B cell (primary cell): Measurements from ENCODE around the gene HDHD5. TPM values are rescaled to one million over a fixed set of nuclear protein-coding genes. Genes with fewer than 3 reads are reported as not detected.

Source experiments
- ATAC-seq: fragments of 200-7000 bp; cut with Tn5 transposase; one replicate; pipeline ENCODE4 v1.10.0; 2021; ENCODE audit warnings: low read depth, mild to moderate bottlenecking, moderate number of reproducible peaks, moderate library complexity
- CTCF ChIA-PET: fragments of 350-600 bp; sonication (Branson Sonifier 250); formaldehyde crosslinking; loops from one replicate; lab custom pipeline; 2021; ENCODE audit warnings: antibody characterized with exemption, inconsistent platforms; lab: Charles Lee
- POLR2A ChIA-PET: fragments of 350-600 bp; sonication (Branson Sonifier 250); formaldehyde crosslinking; loops from one replicate; lab custom pipeline; 2021; ENCODE audit warnings: antibody characterized with exemption; lab: Charles Lee
- DNase-seq: peaks from one replicate; pipeline ENCODE4 v3.0.0; 2013
- H2AFZ ChIP-seq: 2 replicates; pipeline ENCODE4 v1.6.1; 2012; ENCODE audit warnings: mild to moderate bottlenecking, low read depth, low read length; ENCODE audit not compliant: insufficient read depth, poor library complexity, severe bottlenecking
- H3K27ac ChIP-seq, 2 donors: 1 replicate in 1 of 2; 2 replicates in 1 of 2; pipeline ENCODE4 v1.5.1; 2012 to 2013; ENCODE audit warnings: low read length in 2 of 2, mild to moderate bottlenecking in 2 of 2, moderate library complexity in 1 of 2
- H3K27me3 ChIP-seq, 4 experiments: fragments of 200-600 bp in 1 of 4; sonication (generic) in 1 of 4; replicated peaks in 1 of 4; 1 replicate in 2 of 4; 2 replicates in 2 of 4; pipeline versions ENCODE4 v1.6.1 to v1.7.0; 2013 to 2016; ENCODE audit warnings: low read length in 3 of 4, mild to moderate bottlenecking in 2 of 4, mixed read lengths in 1 of 4, moderate library complexity in 1 of 4; ENCODE audit not compliant: insufficient read depth in 4 of 4, control insufficient read depth in 3 of 4; ENCODE audit errors: control extremely low read depth in 1 of 4
- H3K36me3 ChIP-seq, 2 experiments: replicated peaks in 1 of 2; 1 replicate in 1 of 2; 2 replicates in 1 of 2; pipeline versions ENCODE4 v1.6.1 to v1.7.1; 2013; ENCODE audit warnings: low read length in 1 of 2; ENCODE audit not compliant: insufficient read depth in 2 of 2, control insufficient read depth in 1 of 2; ENCODE audit errors: control extremely low read depth in 1 of 2, extremely low read depth in 1 of 2
- H3K4me1 ChIP-seq, 2 donors: fragments of 200-600 bp in 1 of 2; sonication (generic) in 1 of 2; 1 replicate in 1 of 2; 2 replicates in 1 of 2; pipeline versions ENCODE4 v1.5.1 to v1.6.1; 2013 to 2017; ENCODE audit warnings: low read length in 2 of 2; ENCODE audit not compliant: control insufficient read depth in 2 of 2, insufficient read depth in 2 of 2
- H3K4me2 ChIP-seq: replicated peaks from 2 replicates; pipeline ENCODE3; 2012; ENCODE audit warnings: mild to moderate bottlenecking, low read depth, low read length; ENCODE audit not compliant: poor library complexity, severe bottlenecking
- H3K4me3 ChIP-seq, 5 experiments: fragments of 200-600 bp in 1 of 5; sonication (generic) in 1 of 5; 1 replicate in 3 of 5; 2 replicates in 2 of 5; pipeline versions ENCODE4 v1.5.1 to v1.7.0; 2011 to 2016; ENCODE audit warnings: low read length in 4 of 5, mild to moderate bottlenecking in 4 of 5, low read depth in 2 of 5, control low read depth in 1 of 5, moderate library complexity in 1 of 5; ENCODE audit not compliant: insufficient read depth in 1 of 5; ENCODE audit errors: control extremely low read depth in 1 of 5, extremely low read depth in 1 of 5
- H3K79me2 ChIP-seq: fragments of 200-600 bp; sonication (generic); one replicate; pipeline ENCODE4 v1.6.0; 2016; ENCODE audit warnings: low read length; ENCODE audit not compliant: control insufficient read depth, insufficient read depth
- H3K9ac ChIP-seq: fragments of 200-600 bp; sonication (generic); 2 replicates; pipeline ENCODE4 v1.6.1; 2017; ENCODE audit warnings: mild to moderate bottlenecking, low read length, moderate library complexity
- H3K9me3 ChIP-seq, 3 donors: one replicate each; pipeline versions ENCODE4 v1.6.1 to v1.7.1; 2013; ENCODE audit warnings: low read length in 2 of 3; ENCODE audit not compliant: control insufficient read depth in 2 of 3, insufficient read depth in 1 of 3; ENCODE audit errors: control extremely low read depth in 1 of 3
- H4K20me1 ChIP-seq: 2 replicates; pipeline ENCODE4 v1.6.0; 2012; ENCODE audit warnings: mild to moderate bottlenecking, low read length; ENCODE audit not compliant: insufficient read depth, control insufficient read depth, poor library complexity, severe bottlenecking
- H3K27ac Mint-ChIP-seq: one replicate; pipeline ENCODE4 v1.8.0; 2021; ENCODE audit warnings: mixed read lengths
- H3K27me3 Mint-ChIP-seq: one replicate; pipeline ENCODE4 v1.8.0; 2021; ENCODE audit warnings: mixed read lengths
- H3K4me1 Mint-ChIP-seq: one replicate; pipeline ENCODE4 v1.8.0; 2021; ENCODE audit warnings: mixed read lengths
- H3K4me3 Mint-ChIP-seq: one replicate; pipeline ENCODE4 v1.8.0; 2021; ENCODE audit warnings: mixed read lengths
- H3K9me3 Mint-ChIP-seq: one replicate; pipeline ENCODE4 v1.8.0; 2022; ENCODE audit warnings: mixed read lengths; ENCODE audit not compliant: insufficient read depth
- EZH2 ChIP-seq: IDR thresholded peaks from 2 replicates; pipeline ENCODE4 v1.6.1; 2012; ENCODE audit warnings: borderline replicate concordance, low read depth, mild to moderate bottlenecking, moderate library complexity, low read length; ENCODE audit not compliant: insufficient read depth, poor library complexity, severe bottlenecking
- WGBS: methylation state at CpG from one replicate; pipeline ENCODE4 v1.1.5; 2013; ENCODE audit warnings: missing lambda C conversion rate; ENCODE audit not compliant: insufficient coverage; 5-methylcytosine and 5-hydroxymethylcytosine counted together
- intact Hi-C: fragments of 100-400 bp; cut with micrococcal nuclease; formaldehyde crosslinking; loops from one replicate; pipeline ENCODE4 v1.10.0; 2022
- polyA plus RNA-seq: library from polyadenylated mRNA; depleted of rRNA; stranded (reverse); fragments of >200 nt; gene quantifications from 2 replicates; pipeline ENCODE4 v1.2.3, GENCODE V29; 2012
- total RNA-seq, 2 donors: library from RNA; stranded (reverse); fragments of 120-200 nt in 1 of 2; gene quantifications; 1 replicate in 1 of 2; 2 replicates in 1 of 2; pipeline versions ENCODE4 v1.2.3 to v1.2.4, GENCODE V29; 2013 to 2022
- TF ChIP-seq, protein P1 (sequence below): fragments of 200-600 bp; IDR thresholded peaks from one replicate; pipeline ENCODE4 v1.8.0; 2022; ENCODE audit warnings: antibody characterized with exemption, mild to moderate bottlenecking

Gene HDHD5
- total and polyA plus RNA-seq, 2 donors (not counting 1 experiment from before 2014, with no cell fraction given), result 17.7 to 37.7 TPM

DNA sequence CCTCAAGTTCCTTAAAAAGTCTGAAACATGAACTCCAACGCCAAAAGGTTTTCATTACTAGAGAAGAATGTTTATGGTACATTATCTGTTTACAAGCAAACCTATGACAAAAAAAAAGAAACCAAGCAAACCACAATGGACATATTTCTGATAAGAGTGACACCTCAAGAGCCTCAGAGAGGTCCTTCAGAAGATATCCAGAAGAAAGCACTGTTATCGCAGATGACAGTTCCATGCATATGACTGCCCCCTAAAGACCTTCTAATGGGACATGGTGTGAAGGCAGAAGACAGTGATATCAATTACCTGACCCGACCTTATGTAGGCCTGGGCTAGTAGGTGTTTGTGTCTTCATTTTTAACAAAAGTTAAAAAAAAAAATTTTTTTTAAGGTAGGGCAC lies 3.1 kb downstream of the HDHD5 start:
- no peak overlapping the region for H3K4me3 ChIP-seq
- no peak overlapping the region for H3K27ac ChIP-seq
- ChIA-PET POLR2A (no interaction called here), CTCF (interaction anchor here (3.4 kb wide), 1 partner anchor 16 kb away, joined by 9 read pairs; no protein-coding TSS in a partner anchor)
- DNase-seq (no peak), ATAC-seq (no peak)
- no peak overlapping the region for H3K27ac Mint-ChIP-seq
- peaks cover 0 to 2% of the 10 kb centered on the region in 2 experiments for H3K36me3 ChIP-seq
- H3K4me1 ChIP-seq, result peaks cover 12 to 21% of the 10 kb centered on the region in 2 donors
- TF ChIP-seq EZH2, result no peak
- TF ChIP-seq, protein P1, sequence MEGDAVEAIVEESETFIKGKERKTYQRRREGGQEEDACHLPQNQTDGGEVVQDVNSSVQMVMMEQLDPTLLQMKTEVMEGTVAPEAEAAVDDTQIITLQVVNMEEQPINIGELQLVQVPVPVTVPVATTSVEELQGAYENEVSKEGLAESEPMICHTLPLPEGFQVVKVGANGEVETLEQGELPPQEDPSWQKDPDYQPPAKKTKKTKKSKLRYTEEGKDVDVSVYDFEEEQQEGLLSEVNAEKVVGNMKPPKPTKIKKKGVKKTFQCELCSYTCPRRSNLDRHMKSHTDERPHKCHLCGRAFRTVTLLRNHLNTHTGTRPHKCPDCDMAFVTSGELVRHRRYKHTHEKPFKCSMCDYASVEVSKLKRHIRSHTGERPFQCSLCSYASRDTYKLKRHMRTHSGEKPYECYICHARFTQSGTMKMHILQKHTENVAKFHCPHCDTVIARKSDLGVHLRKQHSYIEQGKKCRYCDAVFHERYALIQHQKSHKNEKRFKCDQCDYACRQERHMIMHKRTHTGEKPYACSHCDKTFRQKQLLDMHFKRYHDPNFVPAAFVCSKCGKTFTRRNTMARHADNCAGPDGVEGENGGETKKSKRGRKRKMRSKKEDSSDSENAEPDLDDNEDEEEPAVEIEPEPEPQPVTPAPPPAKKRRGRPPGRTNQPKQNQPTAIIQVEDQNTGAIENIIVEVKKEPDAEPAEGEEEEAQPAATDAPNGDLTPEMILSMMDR, result no peak
- H3K9me3 ChIP-seq, result no peaks in the 10 kb centered on the region
- no peaks in the 10 kb centered on the region for H3K27me3 Mint-ChIP-seq
- H3K9ac ChIP-seq, result no peak overlapping the region
- H3K79me2 ChIP-seq, result peaks cover 59% of the 10 kb centered on the region
- no CpG with 5 or more reads among the region's 3 CpGs for WGBS
- no peaks in the 10 kb centered on the region for H3K27me3 ChIP-seq
- H2AFZ ChIP-seq, result no peak overlapping the region
- no peak overlapping the region for H3K4me2 ChIP-seq
- peaks cover 27% of the 10 kb centered on the region for H3K4me1 Mint-ChIP-seq
- H4K20me1 ChIP-seq, result peaks cover 32% of the 10 kb centered on the region
- intact Hi-C loops, result loop anchor here (5.0 kb wide), 1 partner anchor 101 kb away; no protein-coding TSS in a partner anchor
- no peaks in the 10 kb centered on the region for H3K9me3 Mint-ChIP-seq
- H3K4me3 Mint-ChIP-seq, result no peak overlapping the region

DNA sequence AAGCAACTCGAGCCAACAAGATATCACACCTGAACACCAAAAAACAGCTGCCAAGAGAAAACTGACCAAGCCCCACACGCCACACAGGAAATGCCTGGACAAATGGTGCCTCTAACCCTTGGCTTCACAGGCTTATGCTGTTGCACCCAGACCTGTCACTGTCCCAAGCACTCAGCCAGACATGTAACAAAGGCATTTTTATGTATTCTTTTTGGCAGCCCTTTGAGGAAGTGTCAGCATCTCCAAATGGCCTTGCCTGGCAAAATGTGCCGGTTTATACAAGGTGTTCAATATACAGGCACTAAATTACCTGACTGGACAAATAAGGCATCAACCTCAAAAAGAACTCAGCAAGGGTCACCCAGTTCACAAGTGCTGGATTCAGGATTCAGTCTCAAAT lies 6.1 kb downstream of the HDHD5 start:
- H2AFZ ChIP-seq, result no peak overlapping the region
- H3K4me3 ChIP-seq, result no peak overlapping the region
- no peaks in the 10 kb centered on the region for H3K27me3 Mint-ChIP-seq
- DNase-seq (no peak), ATAC-seq (no peak)
- H3K9me3 ChIP-seq, result no peaks in the 10 kb centered on the region
- H3K79me2 ChIP-seq, result peaks cover 55% of the 10 kb centered on the region
- peaks cover 2 to 16% of the 10 kb centered on the region in 2 experiments for H3K36me3 ChIP-seq
- peaks cover 17% of the 10 kb centered on the region for H3K4me1 Mint-ChIP-seq
- CTCF ChIA-PET, result interaction anchor here (0.7 to 3.4 kb wide), 2 partner anchors 19 to 24 kb away, joined by 3 to 9 read pairs; no protein-coding TSS in a partner anchor
- H3K9me3 Mint-ChIP-seq, result no peaks in the 10 kb centered on the region
- H3K27ac Mint-ChIP-seq, result no peak overlapping the region
- no peak overlapping the region for H3K9ac ChIP-seq
- 97% methylated on average over 3 of the region's 3 CpGs for WGBS
- H4K20me1 ChIP-seq, result peaks cover 44% of the 10 kb centered on the region
- TF ChIP-seq EZH2, result no peak
- TF ChIP-seq, protein P1, result no peak
- POLR2A ChIA-PET, result no interaction called here
- H3K27me3 ChIP-seq, result no peaks in the 10 kb centered on the region
- no peak overlapping the region for H3K4me2 ChIP-seq
- peaks cover 3 to 9% of the 10 kb centered on the region in 2 donors for H3K4me1 ChIP-seq
- H3K27ac ChIP-seq, result no peak overlapping the region
- intact Hi-C loops, result no loop called here
- H3K4me3 Mint-ChIP-seq, result no peak overlapping the region
